HG03159 (cell line): Measurements from ENCODE around the gene CACNA1I.

ENCODE experiments used
- ATAC-seq: cut with Tn5 transposase; IDR thresholded peaks from one replicate; pipeline ENCODE4 v1.9.1; 2021; ENCODE audit warnings: mild to moderate bottlenecking, moderate library complexity; ENCODE audit not compliant: unreplicated experiment

The CACNA1I gene

GRCh38 chr22:39535357-39535725 lies 35.2 kb upstream of the CACNA1I start:
- ATAC-seq = no peak

- no peak for ATAC-seq
Measured at GRCh38 chr22:39535831-39536449, 34.6 kb upstream of the CACNA1I start.

- no peak for ATAC-seq
Measured at GRCh38 chr22:39536711-39537110, 33.8 kb upstream of the CACNA1I start.

GRCh38 chr22:39537975-39538374 lies 32.6 kb upstream of the CACNA1I start:
- no peak for ATAC-seq

GRCh38 chr22:39543095-39543494 lies 27.5 kb upstream of the CACNA1I start:
- no peak for ATAC-seq

- ATAC-seq = no peak
Measured at GRCh38 chr22:39545386-39546365, 24.9 kb upstream of the CACNA1I start.

GRCh38 chr22:39546889-39547586 lies 23.5 kb upstream of the CACNA1I start:
- ATAC-seq = no peak

- ATAC-seq = no peak
Measured at GRCh38 chr22:39547587-39547947, 23.0 kb upstream of the CACNA1I start.

GRCh38 chr22:39553429-39553828 lies 17.1 kb upstream of the CACNA1I start:
- ATAC-seq = no peak

GRCh38 chr22:39554151-39554550 lies 16.4 kb upstream of the CACNA1I start:
- ATAC-seq = no peak

GRCh38 chr22:39556970-39557841 lies 13.3 kb upstream of the CACNA1I start:
- ATAC-seq = no peak

- no peak for ATAC-seq
Measured at GRCh38 chr22:39558254-39558727, 12.3 kb upstream of the CACNA1I start.

GRCh38 chr22:39558950-39559349 lies 11.6 kb upstream of the CACNA1I start:
- no peak for ATAC-seq

- ATAC-seq = no peak
Measured at GRCh38 chr22:39559456-39560105, 11.0 kb upstream of the CACNA1I start.

- no peak for ATAC-seq
Measured at GRCh38 chr22:39560127-39560526, 10.4 kb upstream of the CACNA1I start.

- ATAC-seq = no peak
Measured at GRCh38 chr22:39562839-39563489, 7.6 kb upstream of the CACNA1I start.

GRCh38 chr22:39563571-39564428 lies 6.8 kb upstream of the CACNA1I start:
- ATAC-seq = no peak

- no peak for ATAC-seq
Measured at GRCh38 chr22:39565414-39565944, 5.1 kb upstream of the CACNA1I start.
